T-helper 2 cell (primary cell): ENCODE results near the gene UGCG.
A peak's percentile ranks its signal among the peaks of the same experiment; 100 is the strongest.
"Not testable (repeated sequence)": the region's sequence is repeated elsewhere in the genome, so short reads cannot be mapped to it uniquely, and the experiment has no call there.

Source experiments
- DNase-seq, 5 experiments: peaks; one replicate each; pipeline versions ENCODE4 v3.0.0 to v3.0.0-alpha.2; 2012 to 2022

UGCG gene

DNA sequence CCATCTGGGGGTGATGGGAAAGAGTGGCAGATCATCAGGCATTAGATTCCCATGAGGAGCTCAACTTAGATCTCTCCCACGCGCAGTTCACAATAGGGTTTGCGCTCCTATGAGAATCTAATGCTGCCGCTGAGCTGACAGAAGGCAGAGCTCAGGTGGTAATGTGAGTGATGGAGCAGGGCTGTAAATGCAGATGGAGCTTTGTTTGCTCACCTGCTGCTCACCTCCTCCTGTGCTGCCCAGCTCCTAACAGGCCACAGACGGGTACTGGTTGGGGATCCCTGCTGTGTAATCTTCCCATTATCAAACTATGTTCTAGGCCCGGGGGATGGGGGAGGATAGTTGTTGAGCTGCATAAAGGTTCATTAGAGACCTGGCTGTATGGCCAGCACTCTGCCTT is 58.4 kb downstream of the UGCG start:
- no peak for DNase-seq

- DNase-seq = peak in 1 of 5 experiments; percentile 60
These were observed 61.4 kb downstream of the UGCG start for GRCh38 chr9:111957856-111958631.

GRCh38 chr9:111959468-111960359 is 63.1 kb downstream of the UGCG start:
- DNase-seq = no peak

GRCh38 chr9:111960485-111960884 is 63.9 kb downstream of the UGCG start:
- DNase-seq = not testable (repeated sequence)

GRCh38 chr9:111961009-111961408 is 64.4 kb downstream of the UGCG start:
- DNase-seq = no peak

DNA sequence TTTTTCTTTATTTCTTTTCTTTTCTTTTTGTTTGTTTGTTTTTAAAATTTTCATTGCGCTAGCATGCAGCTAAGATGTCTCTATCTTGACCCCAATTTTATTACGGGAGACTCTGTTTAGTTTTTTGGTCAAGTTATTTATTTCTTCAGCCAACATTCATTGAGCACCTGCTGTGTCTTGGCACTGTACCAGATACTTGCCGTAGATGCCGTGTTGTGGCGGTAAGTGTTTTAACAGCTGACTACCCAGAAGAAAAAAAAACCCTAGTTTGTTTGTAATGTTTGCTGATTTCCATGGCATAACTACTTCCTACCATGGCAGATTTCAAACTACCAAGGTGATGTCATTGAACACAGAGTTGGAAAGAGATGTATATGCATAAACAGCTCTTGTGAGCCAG is 65.0 kb downstream of the UGCG start:
- DNase-seq = no peak

DNA sequence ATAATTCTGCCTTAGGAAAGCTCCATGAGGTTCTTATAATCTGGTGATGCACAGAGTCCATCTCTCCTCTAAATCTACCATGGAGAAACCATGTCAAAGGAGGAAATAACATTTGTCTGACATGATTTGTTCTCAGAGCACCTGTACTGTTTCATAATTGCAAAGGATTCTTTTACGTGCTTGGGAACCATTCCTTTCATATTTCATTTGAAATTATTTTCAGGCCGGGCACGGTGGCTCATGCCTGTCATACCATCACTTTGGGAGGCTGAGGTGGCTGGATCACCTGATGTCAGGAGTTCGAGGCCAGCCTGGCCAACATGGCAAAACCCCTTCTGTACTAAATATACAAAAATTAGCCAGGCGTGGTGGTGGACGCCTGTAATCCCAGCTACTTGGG is 65.4 kb downstream of the UGCG start:
- no peak for DNase-seq

DNA sequence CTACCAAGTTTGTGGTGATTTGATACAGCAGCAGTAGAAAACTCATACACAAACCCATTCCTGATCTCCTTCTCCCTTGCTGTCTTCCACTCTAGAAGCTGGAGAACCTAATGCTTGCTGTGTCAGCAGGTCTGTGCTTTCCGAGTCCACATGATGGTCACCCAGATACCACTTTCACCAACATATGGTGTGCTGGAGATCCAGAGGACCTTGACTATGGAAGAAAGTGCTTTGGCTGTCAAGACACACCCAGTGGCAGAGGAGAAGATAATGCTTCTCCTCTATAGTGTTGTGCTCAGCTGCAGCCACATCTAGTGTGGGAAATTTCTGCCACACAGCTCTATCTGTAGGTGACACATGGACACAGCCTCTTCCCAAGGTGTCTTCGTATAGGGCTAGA is 67.4 kb downstream of the UGCG start:
- no peak for DNase-seq

- no peak for DNase-seq
These were observed 69.0 kb downstream of the UGCG start for GRCh38 chr9:111965566-111966019.

GRCh38 chr9:111966124-111966723 is 69.6 kb downstream of the UGCG start:
- DNase-seq = no peak

- no peak for DNase-seq
These were observed 70.3 kb downstream of the UGCG start for GRCh38 chr9:111966861-111967291.

DNA sequence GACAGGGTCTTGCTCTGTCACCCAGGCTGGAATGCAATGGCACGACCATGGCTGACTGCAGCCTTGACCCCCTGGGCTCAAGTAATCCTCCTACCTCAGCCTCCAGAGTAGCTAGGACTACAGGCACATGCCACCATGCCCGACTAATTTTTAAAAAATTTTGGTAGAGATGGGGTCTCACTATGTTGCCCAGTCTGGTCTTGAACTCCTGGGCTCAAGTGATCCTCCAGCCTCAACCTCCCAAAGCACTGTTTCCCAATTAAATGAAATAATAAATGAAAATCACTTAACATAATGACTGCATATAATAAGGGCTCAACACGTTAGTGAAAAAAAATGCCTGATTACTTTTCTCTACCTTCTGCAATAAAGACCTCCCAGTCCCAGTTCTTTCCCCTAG is 71.0 kb downstream of the UGCG start:
- no peak for DNase-seq

GRCh38 chr9:111969061-111969460 is 72.4 kb downstream of the UGCG start:
- no peak for DNase-seq

GRCh38 chr9:111969622-111970021 is 73.0 kb downstream of the UGCG start:
- DNase-seq = no peak

GRCh38 chr9:111970827-111971226 is 74.2 kb downstream of the UGCG start:
- no peak for DNase-seq

DNA sequence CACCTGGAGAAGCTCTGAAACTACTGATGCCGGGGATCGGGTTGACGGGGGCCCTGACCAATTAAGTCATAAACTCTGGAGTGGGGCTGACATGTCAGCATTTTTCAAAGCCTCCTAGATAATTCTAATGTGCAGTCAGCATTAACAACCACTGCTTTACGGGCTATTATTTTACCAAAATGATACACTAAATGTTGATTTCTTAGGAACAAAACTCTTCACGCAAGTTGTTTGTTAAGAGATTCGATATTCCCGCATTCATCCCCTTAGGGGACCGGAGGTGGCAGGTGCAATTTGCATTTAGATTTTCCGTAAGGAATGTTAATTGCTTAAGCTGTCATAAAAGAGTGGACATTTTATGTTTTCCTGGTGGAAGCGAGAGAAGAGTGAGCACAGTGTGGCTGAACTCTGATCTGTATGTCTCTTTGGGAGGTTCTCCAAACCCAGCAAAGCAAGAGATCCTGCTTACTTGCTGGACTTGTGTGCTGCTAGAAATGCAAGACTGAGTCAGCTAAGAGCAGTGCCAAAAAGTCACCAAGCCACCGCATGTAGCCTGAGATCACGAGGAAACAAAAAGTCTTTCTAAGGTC is 77.6 kb downstream of the UGCG start:
- DNase-seq = no peak

- peak in 1 of 5 experiments; percentile 30 for DNase-seq
These were observed 79.1 kb downstream of the UGCG start for GRCh38 chr9:111975709-111976108.

DNA sequence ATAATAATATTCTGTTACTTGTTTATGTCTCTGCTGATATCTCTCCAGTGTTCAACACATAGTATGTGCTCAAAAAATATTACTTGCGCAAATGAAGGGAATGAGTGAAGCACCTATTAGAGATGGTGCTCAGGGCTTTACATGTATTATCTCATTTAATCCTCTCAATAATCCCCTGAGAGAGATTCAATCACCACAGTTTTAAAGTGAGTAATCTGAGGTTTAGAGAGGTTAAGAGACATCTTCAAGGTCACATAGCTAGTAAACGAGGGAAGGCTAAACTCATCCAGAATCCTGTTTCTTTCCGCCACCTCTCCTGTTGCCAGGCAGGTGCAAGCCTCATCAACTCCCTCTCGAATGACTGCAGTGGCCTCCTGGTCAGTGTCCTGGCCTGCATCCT is 82.0 kb downstream of the UGCG start:
- DNase-seq = no peak

DNA sequence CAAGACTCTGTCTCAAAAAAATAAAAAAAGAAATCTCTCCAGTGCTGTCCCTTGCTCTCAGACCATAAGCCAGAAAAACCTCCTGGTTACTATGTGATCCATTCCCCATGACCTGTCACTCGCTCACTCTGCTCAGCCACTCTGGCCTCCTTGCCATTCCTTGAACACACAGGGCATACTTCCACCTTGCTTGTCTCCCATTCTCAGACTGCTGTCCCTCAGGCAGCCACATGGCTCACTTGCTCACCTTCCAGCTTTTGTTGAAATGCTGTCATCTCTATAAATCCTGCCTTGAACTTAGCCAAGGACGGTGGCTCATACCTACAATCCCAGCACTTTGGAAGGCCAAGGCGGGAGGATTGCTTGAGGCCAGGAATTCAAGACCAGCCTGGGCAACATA is 82.9 kb downstream of the UGCG start:
- no peak for DNase-seq

DNA sequence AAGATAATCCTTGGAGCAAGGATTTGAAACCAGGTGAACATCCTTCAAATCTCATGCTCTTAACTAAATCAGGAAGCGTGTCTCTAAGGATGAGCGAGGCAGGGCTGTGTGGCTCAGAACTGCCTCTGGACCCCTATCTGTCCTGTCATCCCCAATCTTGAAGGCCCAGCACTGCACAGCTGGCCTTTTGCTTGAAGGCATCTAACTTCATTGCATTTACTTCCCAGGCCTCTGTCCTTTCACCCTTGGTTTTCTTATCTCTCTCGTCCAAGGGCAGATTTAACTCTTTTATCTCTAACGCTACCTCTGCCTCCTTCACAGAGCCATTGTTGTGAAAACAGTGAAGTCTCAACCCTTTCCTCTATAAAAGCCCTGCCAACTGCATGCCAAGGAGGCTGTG is 83.8 kb downstream of the UGCG start:
- DNase-seq = no peak

- DNase-seq = peak in 1 of 5 experiments; percentile 12
These were observed 86.9 kb downstream of the UGCG start for GRCh38 chr9:111983484-111983908.

DNA sequence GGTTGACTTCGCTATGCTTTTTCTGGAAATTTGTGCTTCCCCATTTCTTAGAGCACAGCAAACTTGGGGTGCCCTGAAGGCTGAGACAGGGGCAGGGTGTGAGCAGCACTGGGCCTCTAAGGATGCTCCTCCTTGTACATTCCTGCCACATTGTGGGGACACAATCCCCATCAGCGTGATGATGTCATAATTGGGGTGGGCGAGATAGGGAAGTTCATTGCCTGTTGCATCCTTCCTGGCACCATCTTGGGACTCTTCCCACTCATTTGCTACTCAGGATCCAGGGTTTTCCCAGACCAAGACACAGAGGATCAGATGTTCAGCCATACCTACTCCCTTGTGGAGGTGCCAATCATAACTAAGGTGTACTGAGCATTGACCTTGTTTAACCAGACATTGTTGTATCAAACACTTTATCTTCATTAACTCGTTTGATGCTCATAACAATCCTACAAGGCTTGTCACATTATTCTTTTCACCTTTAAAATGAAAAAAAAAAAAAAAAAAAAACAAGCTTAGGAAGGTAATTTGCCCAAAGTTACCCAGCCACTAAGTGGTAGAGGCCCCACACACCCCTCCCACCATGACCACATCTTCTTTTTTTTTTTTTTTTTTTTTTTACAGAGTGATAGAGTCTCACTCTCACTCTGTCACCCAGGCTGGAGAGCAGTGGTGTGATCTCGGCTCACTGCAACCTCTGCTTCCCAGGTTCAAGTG is 87.6 kb downstream of the UGCG start:
- DNase-seq = no peak
